B cell (primary cell): ENCODE results near the gene TSFM. TPM values are rescaled to one million over a fixed set of nuclear protein-coding genes. Genes with fewer than 3 reads are reported as not detected.

Experiments
- ATAC-seq: fragments of 200-7000 bp; cut with Tn5 transposase; one replicate; pipeline ENCODE4 v1.10.0; 2021; ENCODE audit warnings: low read depth, mild to moderate bottlenecking, moderate number of reproducible peaks, moderate library complexity
- CTCF ChIA-PET: fragments of 350-600 bp; sonication (Branson Sonifier 250); formaldehyde crosslinking; loops from one replicate; lab custom pipeline; 2021; ENCODE audit warnings: antibody characterized with exemption, inconsistent platforms; lab: Charles Lee
- POLR2A ChIA-PET: fragments of 350-600 bp; sonication (Branson Sonifier 250); formaldehyde crosslinking; loops from one replicate; lab custom pipeline; 2021; ENCODE audit warnings: antibody characterized with exemption; lab: Charles Lee
- DNase-seq: peaks from one replicate; pipeline ENCODE4 v3.0.0; 2013
- H2AFZ ChIP-seq: 2 replicates; pipeline ENCODE4 v1.6.1; 2012; ENCODE audit warnings: mild to moderate bottlenecking, low read depth, low read length; ENCODE audit not compliant: insufficient read depth, poor library complexity, severe bottlenecking
- H3K27ac ChIP-seq, 2 donors: 1 replicate in 1 of 2; 2 replicates in 1 of 2; pipeline ENCODE4 v1.5.1; 2012 to 2013; ENCODE audit warnings: low read length in 2 of 2, mild to moderate bottlenecking in 2 of 2, moderate library complexity in 1 of 2
- H3K27me3 ChIP-seq, 4 experiments: fragments of 200-600 bp in 1 of 4; sonication (generic) in 1 of 4; replicated peaks in 1 of 4; 1 replicate in 2 of 4; 2 replicates in 2 of 4; pipeline versions ENCODE4 v1.6.1 to v1.7.0; 2013 to 2016; ENCODE audit warnings: low read length in 3 of 4, mild to moderate bottlenecking in 2 of 4, mixed read lengths in 1 of 4, moderate library complexity in 1 of 4; ENCODE audit not compliant: insufficient read depth in 4 of 4, control insufficient read depth in 3 of 4; ENCODE audit errors: control extremely low read depth in 1 of 4
- H3K36me3 ChIP-seq, 2 experiments: replicated peaks in 1 of 2; 1 replicate in 1 of 2; 2 replicates in 1 of 2; pipeline versions ENCODE4 v1.6.1 to v1.7.1; 2013; ENCODE audit warnings: low read length in 1 of 2; ENCODE audit not compliant: insufficient read depth in 2 of 2, control insufficient read depth in 1 of 2; ENCODE audit errors: control extremely low read depth in 1 of 2, extremely low read depth in 1 of 2
- H3K4me1 ChIP-seq, 2 donors: fragments of 200-600 bp in 1 of 2; sonication (generic) in 1 of 2; 1 replicate in 1 of 2; 2 replicates in 1 of 2; pipeline versions ENCODE4 v1.5.1 to v1.6.1; 2013 to 2017; ENCODE audit warnings: low read length in 2 of 2; ENCODE audit not compliant: control insufficient read depth in 2 of 2, insufficient read depth in 2 of 2
- H3K4me2 ChIP-seq: replicated peaks from 2 replicates; pipeline ENCODE3; 2012; ENCODE audit warnings: mild to moderate bottlenecking, low read depth, low read length; ENCODE audit not compliant: poor library complexity, severe bottlenecking
- H3K4me3 ChIP-seq, 5 experiments: fragments of 200-600 bp in 1 of 5; sonication (generic) in 1 of 5; 1 replicate in 3 of 5; 2 replicates in 2 of 5; pipeline versions ENCODE4 v1.5.1 to v1.7.0; 2011 to 2016; ENCODE audit warnings: low read length in 4 of 5, mild to moderate bottlenecking in 4 of 5, low read depth in 2 of 5, control low read depth in 1 of 5, moderate library complexity in 1 of 5; ENCODE audit not compliant: insufficient read depth in 1 of 5; ENCODE audit errors: control extremely low read depth in 1 of 5, extremely low read depth in 1 of 5
- H3K79me2 ChIP-seq: fragments of 200-600 bp; sonication (generic); one replicate; pipeline ENCODE4 v1.6.0; 2016; ENCODE audit warnings: low read length; ENCODE audit not compliant: control insufficient read depth, insufficient read depth
- H3K9ac ChIP-seq: fragments of 200-600 bp; sonication (generic); 2 replicates; pipeline ENCODE4 v1.6.1; 2017; ENCODE audit warnings: mild to moderate bottlenecking, low read length, moderate library complexity
- H3K9me3 ChIP-seq, 3 donors: one replicate each; pipeline versions ENCODE4 v1.6.1 to v1.7.1; 2013; ENCODE audit warnings: low read length in 2 of 3; ENCODE audit not compliant: control insufficient read depth in 2 of 3, insufficient read depth in 1 of 3; ENCODE audit errors: control extremely low read depth in 1 of 3
- H4K20me1 ChIP-seq: 2 replicates; pipeline ENCODE4 v1.6.0; 2012; ENCODE audit warnings: mild to moderate bottlenecking, low read length; ENCODE audit not compliant: insufficient read depth, control insufficient read depth, poor library complexity, severe bottlenecking
- H3K27ac Mint-ChIP-seq: one replicate; pipeline ENCODE4 v1.8.0; 2021; ENCODE audit warnings: mixed read lengths
- H3K27me3 Mint-ChIP-seq: one replicate; pipeline ENCODE4 v1.8.0; 2021; ENCODE audit warnings: mixed read lengths
- H3K4me1 Mint-ChIP-seq: one replicate; pipeline ENCODE4 v1.8.0; 2021; ENCODE audit warnings: mixed read lengths
- H3K4me3 Mint-ChIP-seq: one replicate; pipeline ENCODE4 v1.8.0; 2021; ENCODE audit warnings: mixed read lengths
- H3K9me3 Mint-ChIP-seq: one replicate; pipeline ENCODE4 v1.8.0; 2022; ENCODE audit warnings: mixed read lengths; ENCODE audit not compliant: insufficient read depth
- EZH2 ChIP-seq: IDR thresholded peaks from 2 replicates; pipeline ENCODE4 v1.6.1; 2012; ENCODE audit warnings: borderline replicate concordance, low read depth, mild to moderate bottlenecking, moderate library complexity, low read length; ENCODE audit not compliant: insufficient read depth, poor library complexity, severe bottlenecking
- WGBS: methylation state at CpG from one replicate; pipeline ENCODE4 v1.1.5; 2013; ENCODE audit warnings: missing lambda C conversion rate; ENCODE audit not compliant: insufficient coverage; 5-methylcytosine and 5-hydroxymethylcytosine counted together
- intact Hi-C: fragments of 100-400 bp; cut with micrococcal nuclease; formaldehyde crosslinking; loops from one replicate; pipeline ENCODE4 v1.10.0; 2022
- polyA plus RNA-seq: library from polyadenylated mRNA; depleted of rRNA; stranded (reverse); fragments of >200 nt; gene quantifications from 2 replicates; pipeline ENCODE4 v1.2.3, GENCODE V29; 2012
- total RNA-seq, 2 donors: library from RNA; stranded (reverse); fragments of 120-200 nt in 1 of 2; gene quantifications; 1 replicate in 1 of 2; 2 replicates in 1 of 2; pipeline versions ENCODE4 v1.2.3 to v1.2.4, GENCODE V29; 2013 to 2022
- TF ChIP-seq, protein P1 (sequence below): fragments of 200-600 bp; IDR thresholded peaks from one replicate; pipeline ENCODE4 v1.8.0; 2022; ENCODE audit warnings: antibody characterized with exemption, mild to moderate bottlenecking

TSFM gene
- total and polyA plus RNA-seq, 2 donors (not counting 1 experiment from before 2014, with no cell fraction given): 5.6 to 20.9 TPM

DNA sequence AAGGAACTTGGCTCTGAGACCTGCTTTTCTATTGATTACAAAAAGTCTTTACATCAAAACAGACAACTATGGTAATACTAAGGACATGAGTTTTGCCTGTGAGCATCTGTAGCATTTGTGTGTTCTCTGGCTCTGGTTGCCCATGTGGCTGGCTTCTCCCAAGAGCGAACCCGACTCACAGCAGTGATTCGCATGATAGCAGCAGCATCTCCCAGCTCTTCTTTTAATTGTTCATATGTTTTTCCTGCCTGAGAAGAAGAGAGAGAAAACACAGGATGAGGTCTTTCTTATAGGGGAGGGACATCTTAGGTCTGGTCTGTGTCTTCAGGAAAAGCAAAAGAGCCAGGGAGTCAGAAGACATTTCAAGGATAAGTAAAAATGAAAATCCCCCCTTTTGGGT lies 18.4 kb downstream of the TSFM start:
- Mint-ChIP-seq H3K27ac (no peak overlapping the region), H3K4me3 (no peak overlapping the region), H3K9me3 (no peaks in the 10 kb centered on the region), H3K4me1 (no peaks in the 10 kb centered on the region), H3K27me3 (no peaks in the 10 kb centered on the region)
- H3K4me3 ChIP-seq: no peak overlapping the region
- TF ChIP-seq, protein P1, sequence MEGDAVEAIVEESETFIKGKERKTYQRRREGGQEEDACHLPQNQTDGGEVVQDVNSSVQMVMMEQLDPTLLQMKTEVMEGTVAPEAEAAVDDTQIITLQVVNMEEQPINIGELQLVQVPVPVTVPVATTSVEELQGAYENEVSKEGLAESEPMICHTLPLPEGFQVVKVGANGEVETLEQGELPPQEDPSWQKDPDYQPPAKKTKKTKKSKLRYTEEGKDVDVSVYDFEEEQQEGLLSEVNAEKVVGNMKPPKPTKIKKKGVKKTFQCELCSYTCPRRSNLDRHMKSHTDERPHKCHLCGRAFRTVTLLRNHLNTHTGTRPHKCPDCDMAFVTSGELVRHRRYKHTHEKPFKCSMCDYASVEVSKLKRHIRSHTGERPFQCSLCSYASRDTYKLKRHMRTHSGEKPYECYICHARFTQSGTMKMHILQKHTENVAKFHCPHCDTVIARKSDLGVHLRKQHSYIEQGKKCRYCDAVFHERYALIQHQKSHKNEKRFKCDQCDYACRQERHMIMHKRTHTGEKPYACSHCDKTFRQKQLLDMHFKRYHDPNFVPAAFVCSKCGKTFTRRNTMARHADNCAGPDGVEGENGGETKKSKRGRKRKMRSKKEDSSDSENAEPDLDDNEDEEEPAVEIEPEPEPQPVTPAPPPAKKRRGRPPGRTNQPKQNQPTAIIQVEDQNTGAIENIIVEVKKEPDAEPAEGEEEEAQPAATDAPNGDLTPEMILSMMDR: no peak
- H3K9ac ChIP-seq: no peak overlapping the region
- POLR2A ChIA-PET: no interaction called here
- no peaks in the 10 kb centered on the region for H4K20me1 ChIP-seq
- H3K4me1 ChIP-seq: no peaks in the 10 kb centered on the region
- DNase-seq (no peak), ATAC-seq (no peak)
- CTCF ChIA-PET: interaction anchor here (0.9 to 9.6 kb wide), 5 partner anchors 17 to 103 kb away, joined by 3 to 121 read pairs (median 9); partner anchors contain the start of gene AVIL
- H3K27ac ChIP-seq: no peak overlapping the region
- whole genome bisulfite sequencing: no CpG with 5 or more reads among the region's 3 CpGs
- no peaks in the 10 kb centered on the region for H3K79me2 ChIP-seq
- intact Hi-C loops: no loop called here
- peaks cover 0 to 33% of the 10 kb centered on the region in 2 experiments for H3K36me3 ChIP-seq
- H3K27me3 ChIP-seq: no peaks in the 10 kb centered on the region
- H2AFZ ChIP-seq: no peak overlapping the region
- no peak overlapping the region for H3K4me2 ChIP-seq
- no peaks in the 10 kb centered on the region for H3K9me3 ChIP-seq

DNA sequence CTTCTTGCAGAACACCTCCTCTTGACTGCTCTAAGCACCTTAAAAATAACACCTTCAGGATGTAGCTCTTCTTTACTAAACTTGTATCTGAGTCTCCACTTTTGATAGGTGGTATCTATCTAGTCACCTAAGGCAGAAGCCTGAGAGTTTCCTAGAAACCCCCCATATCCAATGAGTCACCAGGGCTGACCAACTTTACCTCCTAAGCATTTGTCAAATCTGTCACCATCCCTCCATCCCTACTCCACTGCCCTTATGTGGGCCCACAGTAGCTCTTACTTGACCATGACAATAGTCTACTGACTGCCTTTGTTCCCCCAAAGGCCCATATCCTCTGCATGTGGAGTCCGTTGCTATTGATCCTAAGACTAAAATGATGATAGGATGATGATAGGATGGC lies 20.0 kb downstream of the TSFM start:
- DNase-seq (no peak), ATAC-seq (no peak)
- no CpG with 5 or more reads among the region's 1 CpG for WGBS
- Histone ChIP-seq H3K4me2 (no peak overlapping the region), H3K4me3 (no peak overlapping the region), H4K20me1 (no peaks in the 10 kb centered on the region), H3K4me1 (no peaks in the 10 kb centered on the region), H3K36me3 (peaks cover 0 to 28% of the 10 kb centered on the region in 2 experiments), H3K79me2 (no peaks in the 10 kb centered on the region), H3K27ac (no peak overlapping the region), H2AFZ (no peak overlapping the region), H3K9me3 (no peaks in the 10 kb centered on the region), H3K9ac (no peak overlapping the region), H3K27me3 (no peaks in the 10 kb centered on the region)
- POLR2A ChIA-PET: no interaction called here
- TF ChIP-seq, protein P1: no peak
- no peak for TF ChIP-seq EZH2
- CTCF ChIA-PET: interaction anchor here (0.7 to 9.6 kb wide), 20 partner anchors 8 to 106 kb away, joined by 3 to 121 read pairs (median 6); partner anchors contain the start of genes AVIL and TSFM
- H3K27me3 Mint-ChIP-seq: no peaks in the 10 kb centered on the region
- no peak overlapping the region for H3K27ac Mint-ChIP-seq
- H3K9me3 Mint-ChIP-seq: no peaks in the 10 kb centered on the region
- intact Hi-C loops: loop anchor here (1.0 kb wide), 1 partner anchor 103 kb away; no protein-coding TSS in a partner anchor
- H3K4me3 Mint-ChIP-seq: no peak overlapping the region
- no peaks in the 10 kb centered on the region for H3K4me1 Mint-ChIP-seq
